Measurements from ENCODE around the gene STARD13.

DNA sequence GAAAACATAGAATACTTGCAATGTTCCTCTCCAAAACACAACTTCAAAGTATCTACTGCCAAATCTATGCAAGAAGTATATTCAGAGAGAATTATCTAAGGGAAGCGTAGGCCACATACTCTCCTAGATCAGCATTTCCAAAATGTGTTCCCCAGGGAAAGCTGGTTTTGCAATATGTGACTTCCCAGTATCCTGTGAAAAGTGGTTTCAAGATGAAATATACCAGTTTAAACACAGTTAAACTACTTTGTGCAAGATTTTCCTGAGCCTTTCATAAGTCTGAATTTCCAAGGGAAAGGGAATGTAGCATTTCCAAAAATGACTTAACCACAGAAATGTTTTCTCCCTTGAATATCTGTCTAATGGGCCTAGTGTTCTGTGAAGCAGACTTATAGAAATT, 7.6 kb downstream of the STARD13 start:
- TF ChIP-seq EZH2phosphoT487 (IDR thresholded peaks at IDR 0.05; ENCODE audit: borderline replicate concordance, low read length) (no peak), EZH2 (IDR thresholded peaks at IDR 0.05; ENCODE audit: low read length, unreplicated experiment) (no peak)
- TF ChIP-seq, protein P1, sequence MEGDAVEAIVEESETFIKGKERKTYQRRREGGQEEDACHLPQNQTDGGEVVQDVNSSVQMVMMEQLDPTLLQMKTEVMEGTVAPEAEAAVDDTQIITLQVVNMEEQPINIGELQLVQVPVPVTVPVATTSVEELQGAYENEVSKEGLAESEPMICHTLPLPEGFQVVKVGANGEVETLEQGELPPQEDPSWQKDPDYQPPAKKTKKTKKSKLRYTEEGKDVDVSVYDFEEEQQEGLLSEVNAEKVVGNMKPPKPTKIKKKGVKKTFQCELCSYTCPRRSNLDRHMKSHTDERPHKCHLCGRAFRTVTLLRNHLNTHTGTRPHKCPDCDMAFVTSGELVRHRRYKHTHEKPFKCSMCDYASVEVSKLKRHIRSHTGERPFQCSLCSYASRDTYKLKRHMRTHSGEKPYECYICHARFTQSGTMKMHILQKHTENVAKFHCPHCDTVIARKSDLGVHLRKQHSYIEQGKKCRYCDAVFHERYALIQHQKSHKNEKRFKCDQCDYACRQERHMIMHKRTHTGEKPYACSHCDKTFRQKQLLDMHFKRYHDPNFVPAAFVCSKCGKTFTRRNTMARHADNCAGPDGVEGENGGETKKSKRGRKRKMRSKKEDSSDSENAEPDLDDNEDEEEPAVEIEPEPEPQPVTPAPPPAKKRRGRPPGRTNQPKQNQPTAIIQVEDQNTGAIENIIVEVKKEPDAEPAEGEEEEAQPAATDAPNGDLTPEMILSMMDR (conservative IDR thresholded peaks at IDR 0.05; ENCODE audit: low read depth, low read length), result no peak
